HepG2 (cell line): ENCODE measurements around the gene SIGLEC8. TPM values are rescaled to one million over a fixed set of nuclear protein-coding genes. Genes with fewer than 3 reads are reported as not detected.

Experiments
- ATAC-seq: fragments of 200-7000 bp; cut with Tn5 transposase; 3 replicates; pipeline ENCODE4 v1.9.1; 2020; ENCODE audit warnings: mild to moderate bottlenecking, moderate library complexity
- BruUV-seq: library from RNA; stranded (reverse); fragments of 400-500 nt; replicated peaks from 2 replicates; lab custom pipeline; 2021; lab: Mats Ljungman, UMichigan
- CTCF ChIA-PET: fragments of 300-600 bp; formaldehyde crosslinking; extraction: SDS; loops from one replicate; lab custom pipeline; 2021; ENCODE audit warnings: low total read pairs, inconsistent platforms, low intra/inter-chr PET ratio; lab: Yijun Ruan, JAX
- POLR2A ChIA-PET: fragments of 350-600 bp; sonication (Branson Sonifier 250); formaldehyde crosslinking; loops from one replicate; lab custom pipeline; 2020; ENCODE audit warnings: antibody characterized with exemption, inconsistent platforms; lab: Yijun Ruan, JAX
- DNase-seq: peaks from one replicate; pipeline ENCODE4 v3.0.0-alpha.2; 2015; ENCODE audit warnings: low spot score
- FAIRE-seq: peaks from 3 replicates; lab custom pipeline; 2011; peaks lifted over from hg19 to GRCh38; lab: Jason Lieb, UNC
- H2AFZ ChIP-seq: one replicate; pipeline ENCODE4 v1.6.1; 2011; ENCODE audit warnings: low read length, inconsistent platforms
- H3K27ac ChIP-seq: fragments of 300-600 bp; 3 replicates; pipeline ENCODE4 v1.8.0; 2011; ENCODE audit warnings: mixed run types, mild to moderate bottlenecking, mixed read lengths, low read length, inconsistent platforms; ENCODE audit not compliant: insufficient read depth; ENCODE audit errors: extremely low read length
- H3K27me3 ChIP-seq, 2 experiments: fragments of 200-600 bp in 1 of 2; 2 replicates in 1 of 2; 3 replicates in 1 of 2; pipeline versions ENCODE4 v1.6.0 to v1.8.0; 2011; ENCODE audit warnings: low read length in 2 of 2, mild to moderate bottlenecking in 2 of 2, moderate library complexity in 2 of 2, inconsistent platforms in 1 of 2; ENCODE audit not compliant: insufficient read depth in 2 of 2, control insufficient read depth in 1 of 2
- H3K36me3 ChIP-seq, 2 experiments: fragments of 200-600 bp in 1 of 2; replicated peaks in 1 of 2; 2 replicates in 1 of 2; 3 replicates in 1 of 2; pipeline versions ENCODE4 v1.5.1 to v1.8.0; 2011; ENCODE audit warnings: low read length in 2 of 2, inconsistent platforms in 1 of 2; ENCODE audit not compliant: insufficient read depth in 2 of 2, control insufficient read depth in 1 of 2
- H3K4me1 ChIP-seq: 2 replicates; pipeline ENCODE4 v1.5.1; 2012; ENCODE audit warnings: low read length, inconsistent platforms; ENCODE audit not compliant: insufficient read depth
- H3K4me2 ChIP-seq: 2 replicates; pipeline ENCODE4 v1.6.0; 2011; ENCODE audit warnings: low read depth, low read length, inconsistent platforms
- H3K4me3 ChIP-seq, 3 experiments: fragments of 200-600 bp in 1 of 3; sonication (generic), shearing (Covaris generic) in 1 of 3; replicated peaks in 1 of 3; 2 replicates each; pipeline ENCODE4 v1.5.1; 2011 to 2016; ENCODE audit warnings: low read length in 3 of 3, inconsistent platforms in 2 of 3, low read depth in 2 of 3, mild to moderate bottlenecking in 2 of 3, control low read depth in 1 of 3, mixed read lengths in 1 of 3; ENCODE audit not compliant: insufficient read depth in 1 of 3
- H3K79me2 ChIP-seq: one replicate; pipeline ENCODE4 v1.6.1; 2011; ENCODE audit warnings: low read length, inconsistent platforms; ENCODE audit not compliant: insufficient read depth
- H3K9ac ChIP-seq: 2 replicates; pipeline ENCODE4 v1.6.0; 2011; ENCODE audit warnings: mild to moderate bottlenecking, low read depth, low read length, inconsistent platforms; ENCODE audit not compliant: insufficient read depth
- H3K9me3 ChIP-seq: 2 replicates; pipeline ENCODE4 v1.5.1; 2012; ENCODE audit warnings: mild to moderate bottlenecking, low read length
- H4K20me1 ChIP-seq: 2 replicates; pipeline ENCODE4 v1.6.0; 2011; ENCODE audit warnings: inconsistent platforms, mild to moderate bottlenecking, low read length, moderate library complexity; ENCODE audit not compliant: insufficient read depth
- ATF7 ChIP-seq, 2 experiments: fragments of 450-650 bp in 1 of 2; sonication (generic) in 1 of 2; formaldehyde crosslinking in 1 of 2; IDR thresholded peaks; 2 replicates each; pipeline versions ENCODE4 v1.4.0 to v1.6.1; 2016 to 2020; ENCODE audit warnings: antibody characterized with exemption in 1 of 2, mild to moderate bottlenecking in 1 of 2, missing genetic modification reagents in 1 of 2
- FLYWCH1 ChIP-seq: sonication (generic); formaldehyde crosslinking; IDR thresholded peaks from 2 replicates; pipeline ENCODE4 v1.8.1; 2023; ENCODE audit warnings: mild to moderate bottlenecking, missing genetic modification reagents
- FOXA1 ChIP-seq, 2 experiments: fragments of 450-650 bp in 1 of 2; sonication (generic) in 1 of 2; formaldehyde crosslinking in 1 of 2; IDR thresholded peaks; 2 replicates each; pipeline versions ENCODE4 v1.4.0 to v1.6.1; 2016 to 2020; ENCODE audit warnings: missing genetic modification reagents in 1 of 2
- HCFC1 ChIP-seq: fragments of 150-350 bp; IDR thresholded peaks from 2 replicates; pipeline ENCODE4 v1.6.1; 2014; ENCODE audit warnings: low read depth, low read length
- NR3C1 ChIP-seq: sonication (generic); formaldehyde crosslinking; IDR thresholded peaks from 2 replicates; pipeline ENCODE4 v1.4.0; 2020; ENCODE audit warnings: missing genetic modification reagents
- POGZ ChIP-seq: sonication (generic); formaldehyde crosslinking; IDR thresholded peaks from 2 replicates; pipeline ENCODE4 v1.4.0; 2020; ENCODE audit warnings: mild to moderate bottlenecking, missing genetic modification reagents
- PRMT3 ChIP-seq: sonication (generic); formaldehyde crosslinking; IDR thresholded peaks from 2 replicates; pipeline ENCODE4 v1.8.1; 2022; ENCODE audit warnings: low read depth, mild to moderate bottlenecking, moderate library complexity, missing genetic modification reagents, borderline replicate concordance
- PRPF4 ChIP-seq: fragments of 200-400 bp; formaldehyde crosslinking; IDR thresholded peaks from 2 replicates; pipeline ENCODE4 v1.6.1; 2016; ENCODE audit warnings: low read length, low read depth; ENCODE audit not compliant: poor library complexity, severe bottlenecking
- SSRP1 ChIP-seq: IDR thresholded peaks from 2 replicates; pipeline ENCODE4 v1.6.1; 2016; ENCODE audit warnings: control low read depth
- WIZ ChIP-seq: sonication (generic); formaldehyde crosslinking; IDR thresholded peaks from 2 replicates; pipeline ENCODE4 v1.5.1; 2020; ENCODE audit warnings: mild to moderate bottlenecking, missing genetic modification reagents
- ZFP41 ChIP-seq: sonication (generic); formaldehyde crosslinking; IDR thresholded peaks from 2 replicates; pipeline ENCODE4 v1.4.0; 2020; ENCODE audit warnings: mild to moderate bottlenecking, missing genetic modification reagents, borderline replicate concordance
- ZKSCAN5 ChIP-seq: sonication (generic); formaldehyde crosslinking; IDR thresholded peaks from 2 replicates; pipeline ENCODE4 v1.5.1; 2020; ENCODE audit warnings: mild to moderate bottlenecking, missing genetic modification reagents
- WGBS: methylation state at CpG from one replicate; pipeline ENCODE4 v1.1.6; 2017; ENCODE audit warnings: low lambda C conversion rate; 5-methylcytosine and 5-hydroxymethylcytosine counted together
- in situ Hi-C: cut with HindIII; loops from 2 replicates; pipeline ENCODE4 v1.10.0; 2017; ENCODE audit warnings: low pct_unique_long_range_greater_than_20kb; ENCODE audit not compliant: extremely low pct_ligation_motif_present
- intact Hi-C: fragments of 100-400 bp; cut with micrococcal nuclease; formaldehyde crosslinking; loops from one replicate; pipeline ENCODE4 v1.10.0; 2022; ENCODE audit not compliant: unreplicated experiment
- polyA plus RNA-seq, 8 experiments: library from polyadenylated mRNA; depleted of rRNA in 3 of 8; stranded (reverse) in 7 of 8; unstranded in 1 of 8; fragments of >200 nt; fragmentation: Illumina TruSeq in 4 of 8; extraction: Trizol in 4 of 8; gene quantifications; 2 replicates each; pipeline versions ENCODE4 v1.2.1 to v1.2.3, GENCODE V29; 2011 to 2016; ENCODE audit warnings: low read depth in 4 of 8, missing spikeins in 1 of 8, mixed read lengths in 1 of 8; ENCODE audit not compliant: insufficient read depth in 1 of 8
- total RNA-seq, 5 experiments: library from RNA; depleted of rRNA; stranded (reverse); fragments of >200 nt; fragmentation: Illumina TruSeq; extraction: Trizol; gene quantifications; 2 replicates each; pipeline ENCODE4 v1.2.3, GENCODE V29; 2016; ENCODE audit warnings: low read depth in 1 of 5
- TF ChIP-seq, protein P1 (sequence below), 2 experiments: IDR thresholded peaks; 2 replicates each; pipeline ENCODE4 v1.6.1; 2011 to 2012; ENCODE audit warnings: low read length in 2 of 2, borderline replicate concordance in 1 of 2, low read depth in 1 of 2, mild to moderate bottlenecking in 1 of 2, moderate library complexity in 1 of 2

The SIGLEC8 gene
- total and polyA plus RNA-seq, 2 of the 13 experiments (the other 11 are each of a cell fraction or from before 2014, with no cell fraction given): not detected

DNA sequence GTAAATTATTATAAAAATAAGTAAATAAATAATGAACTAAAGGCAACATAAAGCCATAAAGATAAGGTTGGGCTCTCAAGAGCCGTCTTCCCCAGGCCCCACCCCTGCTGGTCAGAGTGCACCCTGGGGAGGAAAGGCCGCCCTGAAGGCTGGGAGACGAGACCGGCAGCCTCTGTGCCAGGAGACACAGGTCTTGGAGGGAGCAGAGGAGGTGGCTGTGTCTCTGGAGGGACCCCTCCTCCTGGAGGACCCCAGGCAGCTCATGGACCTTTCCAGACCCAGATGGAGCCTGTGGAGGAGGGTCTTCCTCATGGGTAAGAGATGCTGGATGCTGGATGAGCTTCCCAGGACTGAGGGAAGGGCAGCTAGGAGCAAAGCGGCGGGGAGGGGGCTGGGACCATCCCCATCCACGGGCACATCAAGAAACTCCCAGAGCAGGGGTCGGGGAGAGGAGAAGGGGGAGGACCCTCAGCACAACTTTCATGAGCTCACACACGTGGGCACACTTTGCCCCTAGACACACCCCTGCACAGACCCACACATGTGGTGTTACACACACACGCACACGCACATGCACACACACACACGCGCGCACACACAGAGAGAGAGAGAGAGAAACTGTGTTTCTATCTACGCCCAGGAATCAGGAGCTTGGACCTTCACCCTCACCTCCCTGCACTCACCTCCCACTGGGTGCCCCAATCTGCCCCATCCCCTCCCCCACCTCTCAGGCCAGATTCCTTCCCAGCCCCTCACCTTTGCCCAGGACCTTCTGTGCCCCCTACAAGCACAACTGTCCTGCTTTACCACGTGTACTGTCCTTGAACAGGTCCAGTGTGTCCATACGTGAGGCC, 20.4 kb upstream of the SIGLEC8 start, which contains the start of gene CEACAM18:
CEACAM18 (plus strand) TSS at position 159 of the 854 bp plus-strand sequence.
- Histone ChIP-seq H3K27ac (no peak within 1 kb of the TSS), H2AFZ (no peak within 1 kb of the TSS), H3K79me2 (no peaks in the 10 kb centered on the region), H3K4me1 (peaks cover 30% of the 10 kb centered on the region), H3K9ac (no peak within 1 kb of the TSS), H3K27me3 (no peaks in the 10 kb centered on the region), H4K20me1 (no peaks in the 10 kb centered on the region), H3K36me3 (no peaks in the 10 kb centered on the region), H3K4me3 (no peak within 1 kb of the TSS), H3K4me2 (no peak within 1 kb of the TSS)
- FAIRE-seq (no peak), ATAC-seq (no peak)
- POLR2A ChIA-PET: no interaction called here
- WGBS: 38% methylated on average over 12 of the region's 17 CpGs
- in situ Hi-C loops (loop anchor here (10.0 kb wide), 1 partner anchor 176 kb away; no protein-coding TSS in a partner anchor), intact Hi-C loops (loop anchor here (10.0 kb wide), 1 partner anchor 756 kb away; no protein-coding TSS in a partner anchor)
- TF ChIP-seq FLYWCH1: no peak
- peak; percentile 38; the same call in 1 of the 2 replicates for TF ChIP-seq ZKSCAN5 (CRISPR knock-in tag)
- TF ChIP-seq, all 625 proteins: peak for 1
- DNase-seq: no peak
- no peaks in the 10 kb centered on the region for H3K9me3 ChIP-seq
- CTCF ChIA-PET: no interaction called here
- BruUV-seq: no TSS peak

DNA sequence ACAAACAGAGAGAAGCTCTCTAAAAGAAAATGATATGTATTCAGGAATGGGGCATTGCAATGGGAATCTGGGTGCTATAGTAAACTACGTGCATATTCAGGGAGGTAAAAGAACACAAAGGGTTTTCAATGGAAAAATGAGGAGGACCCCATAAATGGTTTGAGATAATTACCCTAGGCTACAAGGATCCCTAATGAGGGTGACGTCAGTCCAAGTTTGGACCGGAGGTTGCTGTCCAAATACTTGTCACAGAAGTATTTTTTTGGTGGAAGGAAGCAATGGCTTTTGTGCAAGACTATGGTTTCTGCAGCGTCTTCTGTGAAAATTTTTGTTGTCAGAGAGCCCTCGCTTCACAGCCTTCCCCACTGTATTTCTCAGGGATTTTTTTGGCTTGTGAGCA, 19.1 kb upstream of the SIGLEC8 start:
- H3K4me3 ChIP-seq: no peak overlapping the region
- ATAC-seq (no peak), DNase-seq (no peak), FAIRE-seq (no peak)
- BruUV-seq: no TSS peak
- no peaks in the 10 kb centered on the region for H3K79me2 ChIP-seq
- H3K9me3 ChIP-seq: no peaks in the 10 kb centered on the region
- no peaks in the 10 kb centered on the region for H3K36me3 ChIP-seq
- in situ Hi-C loops: loop anchor here (10.0 kb wide), 1 partner anchor 177 kb away; no protein-coding TSS in a partner anchor
- H3K4me1 ChIP-seq: peaks cover 37% of the 10 kb centered on the region
- H3K27ac ChIP-seq: no peak overlapping the region
- no peaks in the 10 kb centered on the region for H4K20me1 ChIP-seq
- no peak overlapping the region for H3K4me2 ChIP-seq
- CTCF ChIA-PET: no interaction called here
- no peak overlapping the region for H2AFZ ChIP-seq
- intact Hi-C loops: loop anchor here (10.0 kb wide), 1 partner anchor 757 kb away; no protein-coding TSS in a partner anchor
- no peaks in the 10 kb centered on the region for H3K27me3 ChIP-seq
- 9% methylated on average over 5 of the region's 5 CpGs for WGBS
- POLR2A ChIA-PET: no interaction called here
- no peak overlapping the region for H3K9ac ChIP-seq
- TF ChIP-seq POGZ (CRISPR knock-in tag): no peak
- no peak for TF ChIP-seq ZFP41
- TF ChIP-seq NR3C1: no peak
- TF ChIP-seq PRPF4: no peak
- no peak for TF ChIP-seq WIZ (CRISPR knock-in tag)
- no peak for TF ChIP-seq PRMT3 (CRISPR knock-in tag)
- no peak for TF ChIP-seq SSRP1 (CRISPR knock-in tag)
- peak; percentile 58 for TF ChIP-seq ATF7 (IDR thresholded peaks at IDR 0.05)
- TF ChIP-seq ATF7 (CRISPR knock-in tag; IDR thresholded peaks at IDR 0.05): no peak
- TF ChIP-seq, protein P1, sequence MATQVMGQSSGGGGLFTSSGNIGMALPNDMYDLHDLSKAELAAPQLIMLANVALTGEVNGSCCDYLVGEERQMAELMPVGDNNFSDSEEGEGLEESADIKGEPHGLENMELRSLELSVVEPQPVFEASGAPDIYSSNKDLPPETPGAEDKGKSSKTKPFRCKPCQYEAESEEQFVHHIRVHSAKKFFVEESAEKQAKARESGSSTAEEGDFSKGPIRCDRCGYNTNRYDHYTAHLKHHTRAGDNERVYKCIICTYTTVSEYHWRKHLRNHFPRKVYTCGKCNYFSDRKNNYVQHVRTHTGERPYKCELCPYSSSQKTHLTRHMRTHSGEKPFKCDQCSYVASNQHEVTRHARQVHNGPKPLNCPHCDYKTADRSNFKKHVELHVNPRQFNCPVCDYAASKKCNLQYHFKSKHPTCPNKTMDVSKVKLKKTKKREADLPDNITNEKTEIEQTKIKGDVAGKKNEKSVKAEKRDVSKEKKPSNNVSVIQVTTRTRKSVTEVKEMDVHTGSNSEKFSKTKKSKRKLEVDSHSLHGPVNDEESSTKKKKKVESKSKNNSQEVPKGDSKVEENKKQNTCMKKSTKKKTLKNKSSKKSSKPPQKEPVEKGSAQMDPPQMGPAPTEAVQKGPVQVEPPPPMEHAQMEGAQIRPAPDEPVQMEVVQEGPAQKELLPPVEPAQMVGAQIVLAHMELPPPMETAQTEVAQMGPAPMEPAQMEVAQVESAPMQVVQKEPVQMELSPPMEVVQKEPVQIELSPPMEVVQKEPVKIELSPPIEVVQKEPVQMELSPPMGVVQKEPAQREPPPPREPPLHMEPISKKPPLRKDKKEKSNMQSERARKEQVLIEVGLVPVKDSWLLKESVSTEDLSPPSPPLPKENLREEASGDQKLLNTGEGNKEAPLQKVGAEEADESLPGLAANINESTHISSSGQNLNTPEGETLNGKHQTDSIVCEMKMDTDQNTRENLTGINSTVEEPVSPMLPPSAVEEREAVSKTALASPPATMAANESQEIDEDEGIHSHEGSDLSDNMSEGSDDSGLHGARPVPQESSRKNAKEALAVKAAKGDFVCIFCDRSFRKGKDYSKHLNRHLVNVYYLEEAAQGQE (IDR thresholded peaks at IDR 0.05; ENCODE audit: borderline replicate concordance in 1 of 2, low read depth in 1 of 2, low read length in 2 of 2): 0 out of 4 replicates have a peak, but pooled peaks of 1 of the 2 experiments have one; percentile 42
- TF ChIP-seq HCFC1: no peak
- TF ChIP-seq FOXA1 (IDR thresholded peaks at IDR 0.05): no peak
- TF ChIP-seq FOXA1 (CRISPR knock-in tag; IDR thresholded peaks at IDR 0.05): no peak
